ENCODE measurements around the gene NEO1.

GRCh38 chr15:73282567-73283365, 230.5 kb downstream of the NEO1 start:
- TF ChIP-seq CTCF (IDR thresholded peaks at IDR 0.05; ENCODE audit: insufficient read depth, low read depth, low read length) (no peak), EZH2 (IDR thresholded peaks at IDR 0.05; ENCODE audit: insufficient read depth, low read length) (no peak)
